PC-9 (cell line): ENCODE results near the gene TCF12. TPM values are rescaled to one million over a fixed set of nuclear protein-coding genes. Genes with fewer than 3 reads are reported as not detected.

Source experiments
- BruUV-seq: library from RNA; stranded (reverse); fragments of 400-500 nt; replicated peaks from 2 replicates; lab custom pipeline; 2021; lab: Mats Ljungman, UMichigan
- CTCF ChIA-PET: fragments of 300-600 bp; sonication (Branson Sonifier 250); formaldehyde crosslinking; loops from one replicate; lab custom pipeline; 2022; ENCODE audit warnings: antibody characterized with exemption; lab: Charles Lee
- POLR2A ChIA-PET: fragments of 300-600 bp; sonication (Branson Sonifier 250); formaldehyde crosslinking; loops from one replicate; lab custom pipeline; 2022; ENCODE audit warnings: antibody characterized with exemption; ENCODE audit not compliant: unreplicated experiment; lab: Charles Lee
- DNase-seq, 2 experiments: peaks; one replicate each; pipeline versions ENCODE4 v3.0.0 to v3.0.0-alpha.2; 2015 to 2022; ENCODE audit warnings: mixed read lengths in 1 of 2
- H2AFZ ChIP-seq: fragments of 200-600 bp; sonication (generic); 2 replicates; pipeline ENCODE4 v1.8.1; 2017; ENCODE audit warnings: antibody characterized with exemption
- H3F3A ChIP-seq: fragments of 200-600 bp; sonication (generic); 2 replicates; pipeline ENCODE4 v1.8.1; 2017; ENCODE audit warnings: antibody characterized with exemption, mild to moderate bottlenecking, low read depth; ENCODE audit not compliant: insufficient read depth
- H3K27ac ChIP-seq: fragments of 200-600 bp; sonication (generic); 2 replicates; pipeline ENCODE4 v1.6.1; 2016; ENCODE audit warnings: mixed run types
- H3K27me3 ChIP-seq: fragments of 200-600 bp; sonication (generic); 2 replicates; pipeline ENCODE4 v1.6.1; 2016; ENCODE audit warnings: low read depth, mixed run types; ENCODE audit not compliant: insufficient read depth
- H3K36me3 ChIP-seq: fragments of 200-600 bp; sonication (generic); 2 replicates; pipeline ENCODE4 v1.6.1; 2016; ENCODE audit warnings: low read depth, mixed run types
- H3K4me1 ChIP-seq: fragments of 200-600 bp; sonication (generic); replicated peaks from 2 replicates; pipeline ENCODE4 v1.6.1; 2016; ENCODE audit warnings: mixed run types; ENCODE audit not compliant: insufficient read depth
- H3K4me2 ChIP-seq: fragments of 200-600 bp; sonication (generic); 2 replicates; pipeline ENCODE4 v1.6.1; 2017; ENCODE audit warnings: mixed run types
- H3K4me3 ChIP-seq: fragments of 200-600 bp; sonication (generic); 2 replicates; pipeline ENCODE4 v1.6.1; 2016; ENCODE audit warnings: mixed run types
- H3K79me2 ChIP-seq: fragments of 200-600 bp; sonication (generic); 2 replicates; pipeline ENCODE4 v1.6.1; 2017; ENCODE audit warnings: low read depth, mixed run types
- H3K9me2 ChIP-seq: fragments of 200-600 bp; sonication (generic); 2 replicates; pipeline ENCODE4 v1.8.1; 2017; ENCODE audit warnings: mild to moderate bottlenecking; ENCODE audit not compliant: insufficient read depth
- H3K9me3 ChIP-seq: fragments of 200-600 bp; sonication (generic); 2 replicates; pipeline ENCODE4 v1.8.1; 2016; ENCODE audit warnings: low read depth; ENCODE audit not compliant: insufficient read depth
- H4K20me1 ChIP-seq: fragments of 200-600 bp; sonication (generic); 2 replicates; pipeline ENCODE4 v1.8.1; 2017; ENCODE audit not compliant: insufficient read depth
- EZH2 ChIP-seq: fragments of 200-600 bp; sonication (generic); IDR thresholded peaks from 2 replicates; pipeline ENCODE4 v1.8.0; 2017; ENCODE audit warnings: antibody characterized with exemption, low read depth
- intact Hi-C: fragments of 100-400 bp; cut with micrococcal nuclease; formaldehyde crosslinking; loops from one replicate; pipeline ENCODE4 v1.10.0; 2022; ENCODE audit not compliant: unreplicated experiment
- total RNA-seq: library from RNA; stranded (reverse); gene quantifications from 2 replicates; pipeline ENCODE4 v1.2.3, GENCODE V29; 2021
- TF ChIP-seq, protein P1 (sequence below): fragments of 200-600 bp; sonication (generic); conservative IDR thresholded peaks from 2 replicates; pipeline ENCODE4 v1.6.1; 2017; ENCODE audit warnings: mixed run types, antibody characterized with exemption, mild to moderate bottlenecking, moderate library complexity

Gene TCF12
- total RNA-seq, 1 experiment from 2014 or later = 60.1 TPM

- no peak overlapping the region for H3K4me3 ChIP-seq
- POLR2A ChIA-PET = no interaction called here
- no peaks in the 10 kb centered on the region for H3K9me3 ChIP-seq
- H2AFZ ChIP-seq = no peak overlapping the region
- intact Hi-C loops = no loop called here
- no peak for TF ChIP-seq EZH2
- TF ChIP-seq, protein P1, sequence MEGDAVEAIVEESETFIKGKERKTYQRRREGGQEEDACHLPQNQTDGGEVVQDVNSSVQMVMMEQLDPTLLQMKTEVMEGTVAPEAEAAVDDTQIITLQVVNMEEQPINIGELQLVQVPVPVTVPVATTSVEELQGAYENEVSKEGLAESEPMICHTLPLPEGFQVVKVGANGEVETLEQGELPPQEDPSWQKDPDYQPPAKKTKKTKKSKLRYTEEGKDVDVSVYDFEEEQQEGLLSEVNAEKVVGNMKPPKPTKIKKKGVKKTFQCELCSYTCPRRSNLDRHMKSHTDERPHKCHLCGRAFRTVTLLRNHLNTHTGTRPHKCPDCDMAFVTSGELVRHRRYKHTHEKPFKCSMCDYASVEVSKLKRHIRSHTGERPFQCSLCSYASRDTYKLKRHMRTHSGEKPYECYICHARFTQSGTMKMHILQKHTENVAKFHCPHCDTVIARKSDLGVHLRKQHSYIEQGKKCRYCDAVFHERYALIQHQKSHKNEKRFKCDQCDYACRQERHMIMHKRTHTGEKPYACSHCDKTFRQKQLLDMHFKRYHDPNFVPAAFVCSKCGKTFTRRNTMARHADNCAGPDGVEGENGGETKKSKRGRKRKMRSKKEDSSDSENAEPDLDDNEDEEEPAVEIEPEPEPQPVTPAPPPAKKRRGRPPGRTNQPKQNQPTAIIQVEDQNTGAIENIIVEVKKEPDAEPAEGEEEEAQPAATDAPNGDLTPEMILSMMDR = no peak
- no peaks in the 10 kb centered on the region for H3K36me3 ChIP-seq
- H3K27me3 ChIP-seq = no peaks in the 10 kb centered on the region
- peak in 1 of 2 experiments; percentile 44 for DNase-seq
- no peaks in the 10 kb centered on the region for H3K4me1 ChIP-seq
- H3F3A ChIP-seq = no peaks in the 10 kb centered on the region
- no peak overlapping the region for H3K27ac ChIP-seq
- no peaks in the 10 kb centered on the region for H3K9me2 ChIP-seq
- no peaks in the 10 kb centered on the region for H3K79me2 ChIP-seq
- no peak overlapping the region for H3K4me2 ChIP-seq
- no peaks in the 10 kb centered on the region for H4K20me1 ChIP-seq
- no TSS peak for BruUV-seq
- CTCF ChIA-PET = interaction anchor here (0.5 to 0.7 kb wide), 2 partner anchors 175 to 414 kb away, joined by 3 to 7 read pairs; no protein-coding TSS in a partner anchor
Measured at GRCh38 chr15:57334257-57334656, 415.8 kb downstream of the TCF12 start.

DNA sequence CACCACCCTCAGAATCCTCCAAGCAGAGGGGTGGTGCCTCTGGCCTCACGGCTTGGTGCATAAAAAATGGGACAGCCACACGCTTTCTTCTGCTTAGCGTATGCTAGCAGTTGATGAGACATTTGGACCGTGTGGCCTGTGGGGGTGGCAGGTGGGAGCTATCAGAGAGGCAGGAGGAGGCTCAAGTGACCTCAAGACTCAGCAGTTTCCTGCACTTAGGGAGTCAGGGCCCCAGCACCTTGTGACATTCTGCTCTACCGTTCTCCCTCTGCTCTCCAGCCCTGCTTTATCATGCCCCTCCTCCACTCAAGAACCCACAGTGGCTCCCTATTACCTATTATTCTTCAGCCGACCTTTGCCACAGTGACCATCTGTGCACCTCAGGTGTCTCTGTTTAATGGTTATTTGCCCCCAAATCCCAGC lies 416.9 kb downstream of the TCF12 start:
- intact Hi-C loops = no loop called here

GRCh38 chr15:57335719-57336118 lies 417.3 kb downstream of the TCF12 start:
- ChIA-PET POLR2A (no interaction called here), CTCF (no interaction called here)
- no peaks in the 10 kb centered on the region for H3K27me3 ChIP-seq
- no peak overlapping the region for H2AFZ ChIP-seq
- no peak for DNase-seq
- H3K4me2 ChIP-seq = no peak overlapping the region
- no peaks in the 10 kb centered on the region for H3K36me3 ChIP-seq
- intact Hi-C loops = no loop called here
- BruUV-seq = no TSS peak
- H3K79me2 ChIP-seq = no peaks in the 10 kb centered on the region
- H3K4me3 ChIP-seq = no peak overlapping the region
- H3F3A ChIP-seq = no peaks in the 10 kb centered on the region
- H3K27ac ChIP-seq = no peak overlapping the region
- TF ChIP-seq, protein P1 = no peak
- TF ChIP-seq EZH2 = no peak
- H3K9me3 ChIP-seq = no peaks in the 10 kb centered on the region
- H4K20me1 ChIP-seq = no peaks in the 10 kb centered on the region
- H3K9me2 ChIP-seq = no peaks in the 10 kb centered on the region
- no peaks in the 10 kb centered on the region for H3K4me1 ChIP-seq

More for the DNA sequence above, 416.9 kb downstream of the TCF12 start:
- H3K4me3 ChIP-seq = no peak overlapping the region
- ChIA-PET POLR2A (no interaction called here), CTCF (no interaction called here)
- H3K27ac ChIP-seq = no peak overlapping the region
- H3F3A ChIP-seq = no peaks in the 10 kb centered on the region
- H3K36me3 ChIP-seq = no peaks in the 10 kb centered on the region
- H3K9me2 ChIP-seq = no peaks in the 10 kb centered on the region
- no peaks in the 10 kb centered on the region for H3K4me1 ChIP-seq
- DNase-seq = no peak
- no peak overlapping the region for H3K4me2 ChIP-seq
- H2AFZ ChIP-seq = no peak overlapping the region
- BruUV-seq = no TSS peak
- TF ChIP-seq, protein P1 = no peak
- TF ChIP-seq EZH2 = no peak
- H3K79me2 ChIP-seq = no peaks in the 10 kb centered on the region
- no peaks in the 10 kb centered on the region for H3K9me3 ChIP-seq
- H3K27me3 ChIP-seq = no peaks in the 10 kb centered on the region
- no peaks in the 10 kb centered on the region for H4K20me1 ChIP-seq
